H1 (cell line): ENCODE measurements around the gene RPTOR. TPM values are rescaled to one million over a fixed set of nuclear protein-coding genes. Genes with fewer than 3 reads are reported as not detected.

Source experiments
- CTCF ChIA-PET: fragments of 300-600 bp; sonication (Branson Sonifier 250); formaldehyde crosslinking; loops from one replicate; lab custom pipeline; 2021; ENCODE audit not compliant: partially characterized antibody; lab: Charles Lee
- POLR2A ChIA-PET: fragments of 300-600 bp; sonication (Branson Sonifier 250); formaldehyde crosslinking; loops from one replicate; lab custom pipeline; 2021; ENCODE audit warnings: inconsistent platforms; ENCODE audit not compliant: partially characterized antibody; lab: Charles Lee
- DNase-seq, 2 experiments: peaks; one replicate each; pipeline versions ENCODE4 v3.0.0 to v3.0.0-alpha.2; 2010 to 2022; ENCODE audit warnings: low spot score in 2 of 2, low read depth in 1 of 2, mixed read lengths in 1 of 2
- FAIRE-seq: peaks from 2 replicates; lab custom pipeline; 2011; peaks lifted over from hg19 to GRCh38; lab: Jason Lieb, UNC
- H2AFZ ChIP-seq: 2 replicates; pipeline ENCODE4 v1.8.1; 2012; ENCODE audit warnings: low read length, inconsistent platforms
- H2AK5ac ChIP-seq: 2 replicates; pipeline ENCODE4 v1.6.1; 2013; ENCODE audit warnings: low read depth, low read length
- H2BK120ac ChIP-seq: replicated peaks from 2 replicates; pipeline ENCODE3; 2013; ENCODE audit warnings: low read depth, low read length, inconsistent platforms
- H2BK12ac ChIP-seq: 2 replicates; pipeline ENCODE4 v1.6.1; 2013; ENCODE audit warnings: low read depth, low read length
- H2BK15ac ChIP-seq: 2 replicates; pipeline ENCODE4 v1.6.1; 2013; ENCODE audit warnings: low read length
- H2BK20ac ChIP-seq: 2 replicates; pipeline ENCODE4 v1.6.1; 2013; ENCODE audit warnings: low read length
- H2BK5ac ChIP-seq: 2 replicates; pipeline ENCODE4 v1.6.1; 2013; ENCODE audit warnings: low read depth, low read length
- H3K14ac ChIP-seq: 2 replicates; pipeline ENCODE4 v1.6.1; 2013; ENCODE audit warnings: inconsistent platforms; ENCODE audit not compliant: insufficient read length
- H3K18ac ChIP-seq: 2 replicates; pipeline ENCODE4 v1.6.1; 2013; ENCODE audit warnings: low read length; ENCODE audit errors: extremely low read depth
- H3K23ac ChIP-seq: 2 replicates; pipeline ENCODE4 v1.6.1; 2013; ENCODE audit warnings: inconsistent platforms; ENCODE audit not compliant: insufficient read length
- H3K23me2 ChIP-seq: 2 replicates; pipeline ENCODE4 v1.6.1; 2013; ENCODE audit warnings: low read depth, low read length
- H3K27ac ChIP-seq: 2 replicates; pipeline ENCODE4 v1.6.1; 2011; ENCODE audit warnings: low read depth, low read length, inconsistent platforms
- H3K27me3 ChIP-seq, 4 experiments: replicated peaks in 1 of 4; 1 replicate in 1 of 4; 2 replicates in 3 of 4; pipeline versions ENCODE4 v1.6.1 to v1.8.1; 2011 to 2013; ENCODE audit warnings: low read length in 3 of 4, mild to moderate bottlenecking in 3 of 4, inconsistent platforms in 2 of 4, mixed read lengths in 2 of 4, moderate library complexity in 1 of 4; ENCODE audit not compliant: control insufficient read depth in 3 of 4, insufficient read depth in 3 of 4; ENCODE audit errors: extremely low read depth in 1 of 4
- H3K36me3 ChIP-seq, 4 experiments: 2 replicates each; pipeline versions ENCODE4 v1.6.1 to v1.8.1; 2011 to 2013; ENCODE audit warnings: mild to moderate bottlenecking in 4 of 4, low read length in 3 of 4, moderate library complexity in 2 of 4, control low read depth in 1 of 4, inconsistent platforms in 1 of 4; ENCODE audit not compliant: insufficient read depth in 4 of 4, control insufficient read depth in 2 of 4
- H3K4ac ChIP-seq: replicated peaks from 2 replicates; pipeline ENCODE3; 2013; ENCODE audit warnings: low read length, low read depth, mixed read lengths, inconsistent platforms; ENCODE audit not compliant: insufficient read length
- H3K4me1 ChIP-seq, 4 experiments: replicated peaks in 1 of 4; 1 replicate in 1 of 4; 2 replicates in 3 of 4; pipeline versions ENCODE4 v1.6.1 to v1.8.1; 2011 to 2013; ENCODE audit warnings: low read length in 3 of 4, inconsistent platforms in 2 of 4, mixed read lengths in 1 of 4; ENCODE audit not compliant: insufficient read depth in 4 of 4, control insufficient read depth in 3 of 4
- H3K4me2 ChIP-seq, 2 experiments: 2 replicates each; pipeline versions ENCODE4 v1.6.1 to v1.8.1; 2011 to 2013; ENCODE audit warnings: low read depth in 2 of 2, low read length in 2 of 2, control low read depth in 1 of 2, inconsistent platforms in 1 of 2, mild to moderate bottlenecking in 1 of 2; ENCODE audit not compliant: insufficient read depth in 1 of 2
- H3K4me3 ChIP-seq, 4 experiments: fragments of 200-600, 300-600 bp in 1 of 4; sonication (generic), shearing (Covaris generic), sonication (Bioruptor Twin) in 1 of 4; 2 replicates each; pipeline versions ENCODE4 v1.5.1 to v1.8.1; 2011 to 2016; ENCODE audit warnings: low read length in 4 of 4, low read depth in 3 of 4, control low read depth in 2 of 4, inconsistent platforms in 2 of 4, mild to moderate bottlenecking in 2 of 4, mixed read lengths in 1 of 4, moderate library complexity in 1 of 4; ENCODE audit not compliant: insufficient read depth in 2 of 4; ENCODE audit errors: extremely low read depth in 1 of 4
- H3K56ac ChIP-seq: replicated peaks from 2 replicates; pipeline ENCODE3; 2013; ENCODE audit warnings: low read depth, mild to moderate bottlenecking, mixed read lengths, low read length, inconsistent platforms; ENCODE audit not compliant: insufficient read length
- H3K79me1 ChIP-seq: 2 replicates; pipeline ENCODE4 v1.6.1; 2013; ENCODE audit warnings: low read depth, low read length, control low read depth
- H3K79me2 ChIP-seq, 2 experiments: 2 replicates each; pipeline versions ENCODE4 v1.6.1 to v1.8.1; 2012 to 2013; ENCODE audit warnings: low read length in 2 of 2, mild to moderate bottlenecking in 2 of 2, inconsistent platforms in 1 of 2; ENCODE audit not compliant: insufficient read depth in 2 of 2, control insufficient read depth in 1 of 2
- H3K9ac ChIP-seq, 4 experiments: replicated peaks in 1 of 4; 1 replicate in 1 of 4; 2 replicates in 3 of 4; pipeline versions ENCODE4 v1.6.1 to v1.8.1; 2011 to 2013; ENCODE audit warnings: low read depth in 3 of 4, low read length in 3 of 4, control low read depth in 2 of 4, mild to moderate bottlenecking in 2 of 4, moderate library complexity in 2 of 4, inconsistent platforms in 1 of 4; ENCODE audit errors: extremely low read depth in 1 of 4
- H3K9me3 ChIP-seq, 2 experiments: 2 replicates each; pipeline versions ENCODE4 v1.6.1 to v1.8.1; 2012 to 2013; ENCODE audit warnings: mild to moderate bottlenecking in 2 of 2, moderate library complexity in 2 of 2, control low read depth in 1 of 2, inconsistent platforms in 1 of 2, low read depth in 1 of 2, low read length in 1 of 2, mixed read lengths in 1 of 2; ENCODE audit not compliant: insufficient read depth in 2 of 2
- H4K20me1 ChIP-seq, 2 experiments: replicated peaks in 1 of 2; 2 replicates each; pipeline versions ENCODE3 to v1.8.1; 2011 to 2013; ENCODE audit warnings: inconsistent platforms in 2 of 2, low read length in 2 of 2, mild to moderate bottlenecking in 1 of 2; ENCODE audit not compliant: insufficient read depth in 2 of 2, control insufficient read depth in 1 of 2
- H4K5ac ChIP-seq: 2 replicates; pipeline ENCODE4 v1.6.1; 2013; ENCODE audit warnings: low read length, low read depth, mixed read lengths, inconsistent platforms; ENCODE audit not compliant: insufficient read length
- H4K8ac ChIP-seq: 2 replicates; pipeline ENCODE4 v1.8.0; 2013; ENCODE audit warnings: mild to moderate bottlenecking, moderate library complexity, low read length, inconsistent platforms; ENCODE audit not compliant: insufficient read depth; ENCODE audit errors: extremely low read depth
- H4K91ac ChIP-seq: replicated peaks from 2 replicates; pipeline ENCODE3; 2013; ENCODE audit warnings: low read length, mixed read lengths, inconsistent platforms; ENCODE audit not compliant: insufficient read length
- BACH1 ChIP-seq: IDR thresholded peaks from 2 replicates; pipeline ENCODE4 v1.6.1; 2012; ENCODE audit warnings: low read length, improper control_type of control experiment
- EGR1 ChIP-seq: IDR thresholded peaks from 2 replicates; pipeline ENCODE4 v1.6.1; 2011; ENCODE audit warnings: low read depth, low read length, borderline replicate concordance
- HDAC2 ChIP-seq, 2 experiments: fragments of 300-600 bp in 1 of 2; sonication (generic) in 1 of 2; IDR thresholded peaks; 2 replicates each; pipeline ENCODE4 v1.6.1; 2011 to 2012; ENCODE audit warnings: low read depth in 2 of 2, low read length in 2 of 2, mild to moderate bottlenecking in 2 of 2, moderate library complexity in 2 of 2, borderline replicate concordance in 1 of 2, inconsistent platforms in 1 of 2
- RAD21 ChIP-seq, 2 experiments: IDR thresholded peaks in 1 of 2; conservative IDR thresholded peaks in 1 of 2; 2 replicates each; pipeline ENCODE4 v1.6.1; 2011; ENCODE audit warnings: low read depth in 2 of 2, low read length in 2 of 2, improper control_type of control experiment in 1 of 2, inconsistent platforms in 1 of 2, mild to moderate bottlenecking in 1 of 2, moderate library complexity in 1 of 2
- RNF2 ChIP-seq: fragments of 200-900, 300-1000 bp; sonication (generic); IDR thresholded peaks from 2 replicates; pipeline ENCODE4 v1.7.1; 2016; ENCODE audit warnings: borderline replicate concordance, low read depth, mild to moderate bottlenecking, antibody characterized with exemption, low read length; ENCODE audit not compliant: poor library complexity, severe bottlenecking; ENCODE audit errors: missing control alignments
- SIN3A ChIP-seq, 2 experiments: IDR thresholded peaks in 1 of 2; conservative IDR thresholded peaks in 1 of 2; 2 replicates each; pipeline ENCODE4 v1.6.1; 2011 to 2012; ENCODE audit warnings: low read length in 2 of 2, improper control_type of control experiment in 1 of 2, low read depth in 1 of 2, mild to moderate bottlenecking in 1 of 2
- TAF7 ChIP-seq: optimal IDR thresholded peaks from 2 replicates; pipeline ENCODE3; 2011; ENCODE audit warnings: low read depth, mild to moderate bottlenecking, inconsistent platforms, low read length, moderate library complexity, borderline replicate concordance
- ZNF274 ChIP-seq: IDR thresholded peaks from 2 replicates; pipeline ENCODE4 v1.7.0; 2012; ENCODE audit warnings: low read length, borderline replicate concordance; ENCODE audit errors: extremely low read depth
- WGBS, 2 experiments: shearing (Covaris generic) in 1 of 2; methylation state at CpG; one replicate each; pipeline versions ENCODE4 v1.1.6 to v1.1.7; 2013 to 2015; ENCODE audit warnings: low lambda C conversion rate in 2 of 2, mixed read lengths in 2 of 2, inconsistent platforms in 1 of 2, low coverage in 1 of 2, missing lambda C conversion rate in 1 of 2; ENCODE audit not compliant: insufficient replicate concordance in 2 of 2, insufficient coverage in 1 of 2, insufficient read length in 1 of 2; ENCODE audit errors: extremely low coverage in 1 of 2, missing lambda C conversion rate in 1 of 2; 5-methylcytosine and 5-hydroxymethylcytosine counted together
- polyA plus RNA-seq, 7 experiments: library from polyadenylated mRNA; depleted of rRNA in 3 of 7; stranded (reverse) in 5 of 7; unstranded in 2 of 7; fragments of >200 nt in 5 of 7; fragments of 200-250 nt in 2 of 7; gene quantifications; 1 replicate in 5 of 7; 2 replicates in 1 of 7; 4 replicates in 1 of 7; pipeline versions ENCODE4 v1.2.1 to v1.2.3, GENCODE V29; 2011 to 2013; ENCODE audit warnings: missing spikeins in 2 of 7, mixed read lengths in 2 of 7
- total RNA-seq: library from RNA; stranded (reverse); fragmentation: NEBNext Ultra II Directional; extraction: Animal tissue kit (Norgen Biotek cat#: 25700); gene quantifications from 2 replicates; pipeline ENCODE4 v1.2.1, GENCODE V29; 2021
- TF ChIP-seq, protein P1 (sequence below): IDR thresholded peaks from 2 replicates; pipeline ENCODE4 v1.6.1; 2012; ENCODE audit warnings: inconsistent platforms

Gene RPTOR
- total and polyA plus RNA-seq, 2 of the 8 experiments (the other 6 are each of a cell fraction or from before 2014, with no cell fraction given), result 6.9 to 28.7 TPM

DNA sequence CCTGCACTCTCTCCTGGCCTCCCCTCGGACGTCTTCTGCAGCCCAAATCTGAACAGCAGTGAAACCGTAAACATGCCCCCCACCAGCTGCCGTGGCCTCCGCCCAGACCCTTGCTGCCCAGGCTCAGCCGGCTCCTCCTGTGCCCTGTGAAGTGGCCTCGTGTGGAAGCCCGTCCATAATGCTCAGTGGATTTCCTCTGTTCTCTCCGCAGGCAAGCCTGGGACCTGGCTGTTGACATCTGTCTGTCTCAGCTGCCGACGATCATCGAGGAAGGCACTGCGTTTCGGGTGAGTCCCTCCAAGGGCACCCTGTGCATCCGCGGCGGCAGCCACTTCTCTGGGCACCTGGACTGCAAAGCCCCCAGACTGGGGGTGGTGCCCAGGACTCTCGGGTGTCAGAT, 293.1 kb downstream of the RPTOR start:
- DNase-seq, result no peak
- Histone ChIP-seq H4K5ac (no peak overlapping the region), H3K4ac (no peak overlapping the region), H2AK5ac (no peak overlapping the region), H3K4me3 (no peak overlapping the region), H4K8ac (peak overlapping the region; percentile 35; the same call in 1 of the 2 replicates), H3K4me1 (peaks cover 2 to 12% (median 4%) of the 10 kb centered on the region in 4 experiments; a peak in 5 of 7 replicates), H2BK120ac (no peak overlapping the region), H3K9ac (no peak overlapping the region), H4K91ac (no peak overlapping the region), H2BK20ac (no peak overlapping the region), H3K79me2 (no peaks in the 10 kb centered on the region), H2BK15ac (no peak overlapping the region), H3K27me3 (no peaks in the 10 kb centered on the region), H3K36me3 (no peaks in the 10 kb centered on the region; a peak in 2 of 8 replicates), H3K56ac (no peak overlapping the region), H3K79me1 (no peaks in the 10 kb centered on the region), H3K14ac (no peak overlapping the region), H4K20me1 (no peaks in the 10 kb centered on the region), H3K27ac (no peak overlapping the region; the same call in 1 of the 2 replicates), H3K23ac (no peak overlapping the region), H3K23me2 (no peaks in the 10 kb centered on the region), H2AFZ (no peak overlapping the region), H2BK5ac (no peak overlapping the region), H3K9me3 (peaks cover 0 to 12% of the 10 kb centered on the region in 2 experiments; a peak in 1 of 4 replicates), H3K4me2 (no peak overlapping the region), H2BK12ac (no peak overlapping the region), H3K18ac (no peak overlapping the region)
- 94% methylated on average over 18 of the region's 18 CpGs; no CpG with 5 or more reads in 1 of the 2 experiments for WGBS, 2 experiments
- TF ChIP-seq, protein P1, sequence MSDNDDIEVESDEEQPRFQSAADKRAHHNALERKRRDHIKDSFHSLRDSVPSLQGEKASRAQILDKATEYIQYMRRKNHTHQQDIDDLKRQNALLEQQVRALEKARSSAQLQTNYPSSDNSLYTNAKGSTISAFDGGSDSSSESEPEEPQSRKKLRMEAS, result no peak
- TF ChIP-seq BACH1, result no peak
- no peak for TF ChIP-seq TAF7
- no peak for TF ChIP-seq EGR1
- TF ChIP-seq SIN3A (conservative IDR thresholded peaks at IDR 0.05 in 1 of 2, IDR thresholded peaks at IDR 0.05 in 1 of 2; ENCODE audit: low read depth in 1 of 2, low read length in 2 of 2), result no peak
- no peak for TF ChIP-seq ZNF274
- no peak for TF ChIP-seq RNF2
- no peak for TF ChIP-seq HDAC2 (IDR thresholded peaks at IDR 0.05; ENCODE audit: borderline replicate concordance in 1 of 2, low read depth in 2 of 2, low read length in 2 of 2)
- no peak for TF ChIP-seq RAD21 (IDR thresholded peaks at IDR 0.05 in 1 of 2, conservative IDR thresholded peaks at IDR 0.05 in 1 of 2; ENCODE audit: low read depth in 2 of 2, low read length in 2 of 2)
- ChIA-PET CTCF (interaction anchor here (0.9 to 1.4 kb wide), 5 partner anchors 8 to 61 kb away, joined by 3 to 5 read pairs (median 4); no protein-coding TSS in a partner anchor), POLR2A (no interaction called here)
- no peak for FAIRE-seq
